Measurements from ENCODE around the gene LMTK2. TPM values are rescaled to one million over a fixed set of nuclear protein-coding genes. Genes with fewer than 3 reads are reported as not detected.

LMTK2 gene
- total and polyA plus RNA-seq, 2 donors (not counting 1 experiment from before 2014, with no cell fraction given), result 4.9 to 13.1 TPM

DNA sequence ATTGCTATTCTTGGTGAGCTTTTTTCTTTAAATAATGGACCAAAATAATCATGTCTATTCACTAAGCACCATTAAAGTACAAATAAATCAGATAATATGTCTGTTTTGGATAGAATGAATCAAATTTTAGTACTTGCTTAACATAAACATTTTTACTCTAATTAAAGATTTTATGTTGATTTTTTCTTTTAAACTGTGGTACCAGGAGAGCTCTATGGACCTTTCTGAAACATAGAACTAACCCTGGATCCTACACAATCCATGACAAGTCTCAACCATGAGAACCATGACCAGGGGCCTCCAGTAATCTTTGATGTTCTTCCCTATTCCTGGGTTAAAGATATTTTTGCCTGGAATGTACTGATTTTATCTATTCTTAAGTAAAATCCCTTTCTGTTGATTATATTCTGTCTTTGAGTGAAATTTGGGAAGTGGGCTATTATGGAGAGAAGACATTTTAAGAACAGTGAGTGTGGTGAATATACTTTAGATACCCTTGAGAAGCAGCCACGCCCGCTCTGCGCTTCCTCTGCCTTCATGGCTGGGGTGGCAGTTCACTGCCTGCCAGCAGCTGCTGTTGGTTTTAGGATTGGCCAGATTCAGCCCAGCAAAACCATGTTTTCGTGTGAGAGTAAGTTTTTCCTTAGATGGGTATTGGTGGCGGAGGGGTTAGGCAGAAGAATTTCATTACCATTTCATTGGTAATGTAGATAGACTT is 62.4 kb downstream of the LMTK2 start:
- no peak for DNase-seq
- H3K79me2 ChIP-seq (ENCODE audit: control insufficient read depth, insufficient read depth, low read length), result peaks cover 4% of the 10 kb centered on the region
- H3K27ac ChIP-seq (ENCODE audit: low read length in 2 of 2), result no peak overlapping the region
- no peaks in the 10 kb centered on the region for H3K9me3 ChIP-seq (ENCODE audit: control extremely low read depth in 1 of 3, control insufficient read depth in 2 of 3, insufficient read depth in 1 of 3, low read length in 2 of 3)
- no peak overlapping the region for H2AFZ ChIP-seq (ENCODE audit: insufficient read depth, low read depth, low read length, poor library complexity, severe bottlenecking)
- H3K9ac ChIP-seq (ENCODE audit: low read length), result no peak overlapping the region
- POLR2A ChIA-PET, result interaction anchor here (1.1 kb wide), 1 partner anchor 147 kb away, joined by 5 read pairs; no protein-coding TSS in a partner anchor
- 67% methylated on average over 3 of the region's 5 CpGs for WGBS (ENCODE audit: insufficient coverage)
- peaks cover 41% of the 10 kb centered on the region for H4K20me1 ChIP-seq (ENCODE audit: control insufficient read depth, insufficient read depth, low read length, poor library complexity, severe bottlenecking)
- H3K9me3 Mint-ChIP-seq (ENCODE audit: insufficient read depth), result no peaks in the 10 kb centered on the region
- peaks cover 13% of the 10 kb centered on the region for H3K4me1 Mint-ChIP-seq
- no peak for ATAC-seq (ENCODE audit: low read depth)
- intact Hi-C loops (cut with micrococcal nuclease), result loop anchor here (1.0 to 10.0 kb wide), 7 partner anchors 34 to 1064 kb away; partner anchors contain the start of gene LMTK2
- peaks cover 0 to 4% (median 0%) of the 10 kb centered on the region in 4 experiments for H3K27me3 ChIP-seq (replicated peaks in 1 of 4; ENCODE audit: control extremely low read depth in 1 of 4, control insufficient read depth in 3 of 4, insufficient read depth in 4 of 4, low read length in 3 of 4)
- H3K27me3 Mint-ChIP-seq, result peaks cover 4% of the 10 kb centered on the region
- H3K27ac Mint-ChIP-seq, result no peak overlapping the region
- CTCF ChIA-PET, result interaction anchor here (0.6 to 11.3 kb wide), 46 partner anchors 9 to 1065 kb away, joined by 3 to 383 read pairs (median 5); partner anchors contain the start of genes ASNS, BAIAP2L1, LMTK2 and SDHAF3
- no peak overlapping the region for H3K4me3 Mint-ChIP-seq
- TF ChIP-seq EZH2 (IDR thresholded peaks at IDR 0.05; ENCODE audit: borderline replicate concordance, insufficient read depth, low read depth, low read length, poor library complexity, severe bottlenecking), result no peak
- TF ChIP-seq, protein P1, sequence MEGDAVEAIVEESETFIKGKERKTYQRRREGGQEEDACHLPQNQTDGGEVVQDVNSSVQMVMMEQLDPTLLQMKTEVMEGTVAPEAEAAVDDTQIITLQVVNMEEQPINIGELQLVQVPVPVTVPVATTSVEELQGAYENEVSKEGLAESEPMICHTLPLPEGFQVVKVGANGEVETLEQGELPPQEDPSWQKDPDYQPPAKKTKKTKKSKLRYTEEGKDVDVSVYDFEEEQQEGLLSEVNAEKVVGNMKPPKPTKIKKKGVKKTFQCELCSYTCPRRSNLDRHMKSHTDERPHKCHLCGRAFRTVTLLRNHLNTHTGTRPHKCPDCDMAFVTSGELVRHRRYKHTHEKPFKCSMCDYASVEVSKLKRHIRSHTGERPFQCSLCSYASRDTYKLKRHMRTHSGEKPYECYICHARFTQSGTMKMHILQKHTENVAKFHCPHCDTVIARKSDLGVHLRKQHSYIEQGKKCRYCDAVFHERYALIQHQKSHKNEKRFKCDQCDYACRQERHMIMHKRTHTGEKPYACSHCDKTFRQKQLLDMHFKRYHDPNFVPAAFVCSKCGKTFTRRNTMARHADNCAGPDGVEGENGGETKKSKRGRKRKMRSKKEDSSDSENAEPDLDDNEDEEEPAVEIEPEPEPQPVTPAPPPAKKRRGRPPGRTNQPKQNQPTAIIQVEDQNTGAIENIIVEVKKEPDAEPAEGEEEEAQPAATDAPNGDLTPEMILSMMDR (IDR thresholded peaks at IDR 0.05), result peak; percentile 58
- H3K4me2 ChIP-seq (replicated peaks; ENCODE audit: low read depth, low read length, poor library complexity, severe bottlenecking), result no peak overlapping the region
- no peak overlapping the region for H3K4me3 ChIP-seq (ENCODE audit: control extremely low read depth in 1 of 5, extremely low read depth in 1 of 5, insufficient read depth in 1 of 5, low read depth in 2 of 5, low read length in 4 of 5)
- H3K36me3 ChIP-seq (replicated peaks in 1 of 2; ENCODE audit: control extremely low read depth in 1 of 2, control insufficient read depth in 1 of 2, extremely low read depth in 1 of 2, insufficient read depth in 2 of 2, low read length in 1 of 2), result no peaks in the 10 kb centered on the region
- H3K4me1 ChIP-seq (ENCODE audit: control insufficient read depth in 2 of 2, insufficient read depth in 2 of 2, low read length in 2 of 2), result peaks cover 0 to 6% of the 10 kb centered on the region in 2 donors

DNA sequence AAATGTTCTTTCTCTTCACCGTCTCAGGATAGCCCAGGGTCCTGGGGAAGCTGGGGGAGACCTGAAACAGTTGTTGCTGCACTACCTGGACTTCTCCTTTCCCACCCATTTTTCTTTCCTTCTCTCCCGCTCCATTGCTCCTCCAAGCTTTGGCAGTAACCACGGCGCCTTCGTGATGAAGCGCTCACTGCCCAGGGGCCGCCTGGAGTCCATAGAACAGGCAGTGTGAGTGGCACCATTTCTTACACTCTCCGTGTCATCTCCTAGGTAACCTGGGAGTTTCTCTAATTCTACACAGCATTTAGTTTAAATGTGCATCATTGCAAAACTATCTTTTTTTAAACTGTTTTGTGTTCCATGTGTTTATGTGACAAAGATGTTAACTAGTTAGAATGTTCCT is 64.3 kb downstream of the LMTK2 start:
- Mint-ChIP-seq H3K9me3 (ENCODE audit: insufficient read depth) (no peaks in the 10 kb centered on the region), H3K27me3 (peaks cover 4% of the 10 kb centered on the region), H3K27ac (no peak overlapping the region), H3K4me3 (no peak overlapping the region), H3K4me1 (peaks cover 11% of the 10 kb centered on the region)
- Histone ChIP-seq H3K4me1 (ENCODE audit: control insufficient read depth in 2 of 2, insufficient read depth in 2 of 2, low read length in 2 of 2) (peaks cover 0 to 6% of the 10 kb centered on the region in 2 donors), H4K20me1 (ENCODE audit: control insufficient read depth, insufficient read depth, low read length, poor library complexity, severe bottlenecking) (peaks cover 24% of the 10 kb centered on the region), H3K27me3 (replicated peaks in 1 of 4; ENCODE audit: control extremely low read depth in 1 of 4, control insufficient read depth in 3 of 4, insufficient read depth in 4 of 4, low read length in 3 of 4) (no peaks in the 10 kb centered on the region), H3K9me3 (ENCODE audit: control extremely low read depth in 1 of 3, control insufficient read depth in 2 of 3, insufficient read depth in 1 of 3, low read length in 2 of 3) (no peaks in the 10 kb centered on the region), H3K4me3 (ENCODE audit: control extremely low read depth in 1 of 5, extremely low read depth in 1 of 5, insufficient read depth in 1 of 5, low read depth in 2 of 5, low read length in 4 of 5) (no peak overlapping the region), H3K4me2 (replicated peaks; ENCODE audit: low read depth, low read length, poor library complexity, severe bottlenecking) (no peak overlapping the region), H3K36me3 (replicated peaks in 1 of 2; ENCODE audit: control extremely low read depth in 1 of 2, control insufficient read depth in 1 of 2, extremely low read depth in 1 of 2, insufficient read depth in 2 of 2, low read length in 1 of 2) (peaks cover 0 to 5% of the 10 kb centered on the region in 2 experiments), H3K79me2 (ENCODE audit: control insufficient read depth, insufficient read depth, low read length) (peaks cover under 1% of the 10 kb centered on the region), H2AFZ (ENCODE audit: insufficient read depth, low read depth, low read length, poor library complexity, severe bottlenecking) (no peak overlapping the region), H3K9ac (ENCODE audit: low read length) (no peak overlapping the region), H3K27ac (ENCODE audit: low read length in 2 of 2) (no peak overlapping the region)
- WGBS (ENCODE audit: insufficient coverage), result 100% methylated on average over 5 of the region's 8 CpGs
- POLR2A ChIA-PET, result no interaction called here
- CTCF ChIA-PET, result interaction anchor here (0.6 to 11.3 kb wide), 4 partner anchors 65 to 187 kb away, joined by 3 to 383 read pairs (median 3); no protein-coding TSS in a partner anchor
- no peak for DNase-seq
- no peak for ATAC-seq (ENCODE audit: low read depth)
- TF ChIP-seq, protein P1 (IDR thresholded peaks at IDR 0.05), result no peak
- no peak for TF ChIP-seq EZH2 (IDR thresholded peaks at IDR 0.05; ENCODE audit: borderline replicate concordance, insufficient read depth, low read depth, low read length, poor library complexity, severe bottlenecking)
- intact Hi-C loops (cut with micrococcal nuclease), result no loop called here

All from B cell (primary cell).